HT1080 (cell line): Measurements from ENCODE around the gene L3MBTL1. TPM values are rescaled to one million over a fixed set of nuclear protein-coding genes. Genes with fewer than 3 reads are reported as not detected.

ENCODE experiments used
- DNase-seq: peaks from one replicate; pipeline ENCODE4 v3.0.0-alpha.2; 2015; ENCODE audit warnings: low read depth
- polyA plus RNA-seq, 2 experiments: library from polyadenylated mRNA; depleted of rRNA; stranded (reverse); fragments of >200 nt; gene quantifications; 2 replicates each; pipeline ENCODE4 v1.2.3, GENCODE V29; 2015
- total RNA-seq: library from RNA; depleted of rRNA; stranded (reverse); fragments of >200 nt; shearing (Covaris generic); gene quantifications from 2 replicates; pipeline ENCODE4 v1.2.3, GENCODE V29; 2014; rRNA removed

L3MBTL1 gene
- total RNA-seq, result 0.07 TPM in 1 of 2 replicates, not detected in the other
- not detected in 2 replicates for polyA plus RNA-seq (2015; cell fraction: cytosol; rRNA removed)
- 0.12 TPM in 1 of 2 replicates, not detected in the other for polyA plus RNA-seq (2015; cell fraction: nucleus; rRNA removed)

- DNase-seq, result no peak
Observed at GRCh38 chr20:43507150-43508080, at the start of gene L3MBTL1. TSS of gene L3MBTL1 (plus strand) at chr20:43507697. CDS start at chr20:43513504, 5,807 bp downstream.

- no peak for DNase-seq
Observed at GRCh38 chr20:43458422-43458924, 49.0 kb upstream of the L3MBTL1 start.

- DNase-seq, result no peak
Observed at GRCh38 chr20:43459022-43459942, 48.2 kb upstream of the L3MBTL1 start.

GRCh38 chr20:43460172-43460829 lies 47.2 kb upstream of the L3MBTL1 start:
- no peak for DNase-seq

DNA sequence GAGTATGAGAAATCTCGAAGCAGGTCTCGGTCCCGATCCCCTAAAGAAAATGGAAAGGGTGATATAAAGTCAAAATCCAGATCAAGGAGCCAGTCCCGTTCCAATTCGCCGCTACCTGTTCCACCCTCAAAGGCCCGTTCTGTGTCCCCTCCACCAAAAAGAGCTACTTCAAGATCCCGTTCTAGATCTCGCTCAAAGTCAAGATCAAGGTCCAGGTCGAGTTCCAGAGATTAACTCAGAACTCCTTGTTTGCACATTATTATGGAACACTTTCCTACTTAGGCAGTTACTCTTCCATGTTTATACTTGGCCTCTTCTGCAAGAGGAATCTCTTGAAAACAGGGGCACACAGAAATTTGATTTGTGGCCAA lies 46.7 kb upstream of the L3MBTL1 start:
- no peak for DNase-seq

DNA sequence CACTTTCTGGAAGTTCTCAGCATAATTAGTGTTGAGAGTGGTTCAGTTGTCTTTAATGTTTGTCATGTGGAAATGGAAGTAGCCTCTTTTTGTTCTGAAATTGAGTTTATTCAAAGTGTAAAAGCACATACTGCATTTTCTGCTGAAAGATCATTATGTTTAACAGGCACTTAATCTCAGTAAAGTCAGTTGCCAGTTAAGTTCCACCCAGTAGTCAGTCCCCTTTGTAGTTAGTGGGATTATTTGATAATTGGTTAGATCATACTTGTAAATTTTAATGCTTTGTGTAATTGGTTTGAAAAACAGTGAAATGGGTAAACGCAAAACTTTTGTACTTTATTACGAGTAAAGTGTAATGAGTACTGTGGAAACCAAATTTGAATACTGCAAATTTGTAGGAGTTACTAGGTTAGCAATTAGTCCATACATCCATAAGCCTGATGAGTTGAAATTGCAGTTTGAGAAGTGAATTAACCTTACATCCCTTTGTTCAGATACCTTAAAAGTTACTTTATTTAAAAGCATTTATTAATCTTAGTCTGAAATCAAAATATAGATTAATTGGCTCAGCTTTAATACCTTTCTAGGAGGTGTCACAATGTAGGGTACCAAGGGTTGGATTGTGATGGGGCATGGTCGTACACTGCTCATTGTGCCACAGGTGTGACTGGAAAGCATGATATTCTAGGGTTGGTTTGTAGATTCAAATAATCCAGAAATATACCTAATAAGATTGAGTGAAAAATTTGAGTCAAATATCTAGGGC lies 45.4 kb upstream of the L3MBTL1 start:
- DNase-seq, result no peak

DNA sequence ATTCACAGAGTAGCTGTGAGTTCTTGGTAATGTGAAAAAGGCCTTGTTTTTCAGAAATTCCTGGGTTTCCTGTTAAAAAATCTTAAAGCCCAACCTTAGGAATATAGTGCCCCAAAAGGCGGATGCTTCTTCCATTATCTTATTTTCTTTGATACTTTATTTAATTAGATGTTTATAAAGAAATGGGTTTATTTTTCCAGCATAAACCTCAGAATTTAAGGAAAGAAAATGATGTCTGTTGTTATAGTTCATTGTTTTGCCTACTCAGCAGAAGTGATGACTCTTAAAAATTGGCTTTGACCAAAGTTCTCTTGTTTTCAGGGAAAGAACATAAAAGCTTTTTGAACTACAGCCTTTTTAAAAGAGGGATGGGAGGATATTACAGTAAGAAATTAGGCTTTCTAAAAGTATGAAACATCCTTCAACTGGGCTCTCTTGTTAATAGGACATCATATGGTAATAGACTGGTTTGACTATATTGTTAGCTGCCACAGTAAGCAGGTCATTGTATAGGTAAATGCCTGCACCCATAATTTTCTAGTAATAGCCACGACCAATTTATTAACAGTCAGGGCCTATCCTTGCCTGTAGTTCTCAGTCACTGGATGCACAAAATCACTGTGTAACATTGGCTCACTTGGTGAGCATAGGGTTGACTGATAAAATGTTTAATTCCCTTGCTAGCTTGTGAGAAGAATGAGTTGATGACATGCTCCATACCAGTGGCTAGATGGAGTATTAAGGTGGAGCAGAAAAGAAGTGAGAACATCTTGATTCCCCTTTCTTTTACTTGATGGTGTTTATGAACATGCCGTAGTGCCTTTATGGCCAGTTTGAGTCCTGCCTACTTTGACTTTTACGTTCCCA lies 44.6 kb upstream of the L3MBTL1 start:
- no peak for DNase-seq

- DNase-seq, result no peak
Observed at GRCh38 chr20:43463527-43464218, 43.8 kb upstream of the L3MBTL1 start.

GRCh38 chr20:43464219-43464790 lies 43.2 kb upstream of the L3MBTL1 start:
- no peak for DNase-seq

GRCh38 chr20:43465625-43465943 lies 41.9 kb upstream of the L3MBTL1 start:
- no peak for DNase-seq

DNA sequence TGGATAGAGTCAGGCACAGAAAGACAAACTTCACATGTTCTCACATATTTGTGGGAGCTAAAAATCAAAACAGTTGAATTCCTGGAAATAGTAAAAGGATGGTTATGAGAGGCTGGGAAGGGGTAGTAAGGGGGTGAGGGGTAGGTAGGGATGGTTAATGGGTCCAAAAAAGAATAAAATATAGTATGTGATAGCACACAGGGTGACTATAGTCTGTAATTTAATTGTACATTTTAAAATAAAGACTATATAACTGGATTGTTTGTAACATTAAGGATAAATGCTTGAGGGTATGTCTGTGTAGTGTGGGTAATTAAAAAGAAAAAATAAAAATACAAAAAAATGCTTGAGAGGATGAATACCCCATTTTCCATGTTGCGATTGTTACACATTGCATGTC lies 39.9 kb upstream of the L3MBTL1 start:
- DNase-seq, result no peak

DNA sequence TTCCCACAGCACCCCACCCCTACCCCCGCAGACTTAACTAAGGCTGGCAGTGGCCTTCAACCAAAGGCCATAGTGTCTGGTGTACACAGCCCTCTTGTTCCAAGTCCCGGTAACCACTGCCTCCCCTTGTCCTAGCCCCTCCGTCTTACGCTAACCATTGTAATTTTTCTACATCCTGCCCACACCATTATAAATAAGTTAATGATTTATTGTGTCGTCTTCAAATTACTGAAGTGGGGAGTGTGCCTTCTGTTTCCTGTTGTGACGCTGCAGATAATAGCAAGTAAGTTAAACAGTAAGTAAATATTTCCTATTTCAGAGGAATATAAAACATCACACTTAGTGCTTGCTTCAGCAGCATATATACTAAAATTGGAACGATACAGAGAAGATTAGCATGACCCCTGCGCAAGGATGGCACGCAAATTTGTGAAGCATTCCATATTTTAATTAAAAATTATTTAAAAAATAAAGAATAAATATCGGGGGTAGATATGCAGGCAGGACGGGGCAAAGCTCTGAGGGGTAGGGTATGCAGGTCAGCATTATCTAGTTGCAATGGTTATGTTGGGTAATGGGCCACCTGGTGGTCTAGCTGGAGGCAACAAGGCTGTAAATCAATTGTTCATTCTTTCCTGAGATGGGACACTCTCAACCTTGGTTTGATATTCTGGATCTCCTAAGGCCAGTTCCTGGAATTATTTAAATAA lies 34.7 kb upstream of the L3MBTL1 start:
- no peak for DNase-seq

- DNase-seq, result no peak
Observed at GRCh38 chr20:43473381-43473704, 34.2 kb upstream of the L3MBTL1 start.

DNA sequence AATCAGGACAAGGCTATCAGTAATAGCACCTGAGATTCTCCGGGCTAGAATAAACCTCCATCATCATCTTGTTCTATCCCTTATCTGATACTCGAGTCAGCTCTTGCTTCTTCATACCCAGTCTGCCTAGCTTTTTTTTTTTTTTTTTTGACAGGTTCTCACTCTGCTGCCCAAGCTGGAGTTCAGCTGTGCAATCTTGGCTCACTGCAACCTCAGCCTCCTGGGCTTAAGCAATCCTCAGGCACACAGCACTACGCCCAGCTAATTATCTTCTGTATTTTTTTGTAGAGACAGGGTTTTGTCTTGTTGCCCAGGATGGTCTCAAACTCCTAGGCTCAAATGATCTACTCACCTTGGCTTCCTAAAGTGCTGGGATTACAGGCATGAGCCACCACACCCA lies 30.3 kb upstream of the L3MBTL1 start:
- no peak for DNase-seq

GRCh38 chr20:43477619-43478018 lies 29.9 kb upstream of the L3MBTL1 start:
- DNase-seq, result no peak

- DNase-seq, result no peak
Observed at GRCh38 chr20:43490038-43490437, 17.5 kb upstream of the L3MBTL1 start.

- no peak for DNase-seq
Observed at GRCh38 chr20:43492101-43492500, 15.4 kb upstream of the L3MBTL1 start.

DNA sequence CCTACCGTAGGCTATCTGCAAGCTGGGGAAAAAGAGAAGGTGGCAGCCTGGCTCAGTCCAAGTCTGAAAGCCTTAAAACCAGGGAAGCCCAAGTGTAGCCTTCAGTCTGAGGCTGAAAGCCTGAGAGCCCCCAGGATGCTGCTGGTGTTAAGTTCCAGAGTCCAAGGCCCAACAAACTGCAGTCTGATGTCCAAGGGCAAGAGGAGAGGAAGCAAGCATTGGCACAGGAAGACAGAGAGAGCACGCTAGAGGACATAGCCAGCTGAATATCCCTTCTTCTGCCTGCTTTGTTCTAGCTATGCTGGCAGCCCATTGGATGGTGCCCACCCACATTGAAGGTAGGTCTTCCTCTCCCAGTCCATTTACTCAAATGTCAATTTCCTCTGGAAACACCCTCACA lies 12.1 kb upstream of the L3MBTL1 start:
- no peak for DNase-seq
